Type B pancreatic cell (in vitro differentiated cells): ENCODE data around the gene LTO1. TPM values are rescaled to one million over a fixed set of nuclear protein-coding genes. Genes with fewer than 3 reads are reported as not detected.

Source experiments
- DNase-seq: peaks from one replicate; pipeline ENCODE4 v3.0.0; 2021; ENCODE audit warnings: mixed read lengths; ENCODE audit not compliant: unreplicated experiment; ENCODE audit errors: extremely low spot score
- H3K27ac Mint-ChIP-seq: 2 replicates; pipeline ENCODE4 v1.8.0; 2021; ENCODE audit warnings: mild to moderate bottlenecking, mixed read lengths
- H3K27me3 Mint-ChIP-seq: 2 replicates; pipeline ENCODE4 v1.8.0; 2021; ENCODE audit warnings: mixed read lengths
- H3K36me3 Mint-ChIP-seq: 2 replicates; pipeline ENCODE4 v1.8.0; 2021; ENCODE audit warnings: mixed read lengths
- H3K4me1 Mint-ChIP-seq: one replicate; pipeline ENCODE4 v1.8.0; 2021; ENCODE audit warnings: mixed read lengths; ENCODE audit not compliant: unreplicated experiment
- H3K4me3 Mint-ChIP-seq: 2 replicates; pipeline ENCODE4 v1.8.0; 2021; ENCODE audit warnings: mild to moderate bottlenecking, mixed read lengths
- H3K9me3 Mint-ChIP-seq: 2 replicates; pipeline ENCODE4 v1.8.0; 2021; ENCODE audit warnings: mixed read lengths
- CTCF ChIP-seq: fragments of 200-600 bp; sonication (generic); conservative IDR thresholded peaks from 2 replicates; pipeline ENCODE4 v1.5.0; 2021; ENCODE audit warnings: antibody characterized with exemption, mild to moderate bottlenecking
- total RNA-seq: library from RNA; stranded (reverse); gene quantifications from 2 replicates; pipeline ENCODE4 v1.2.1, GENCODE V29; 2021; ENCODE audit warnings: low replicate concordance

LTO1 gene
- total RNA-seq, 1 donor from 2014 or later = 24.6 TPM

GRCh38 chr11:69637198-69637940, 37.8 kb downstream of the LTO1 start:
- Mint-ChIP-seq H3K27ac (peak overlapping the region; percentile 98), H3K36me3 (peaks cover 4% of the 10 kb centered on the region), H3K4me3 (peak overlapping the region; percentile 89), H3K4me1 (peaks cover 13% of the 10 kb centered on the region), H3K27me3 (peaks cover 13% of the 10 kb centered on the region), H3K9me3 (no peaks in the 10 kb centered on the region)
- TF ChIP-seq CTCF = no peak
- DNase-seq = peak; percentile 72

GRCh38 chr11:69636512-69637197, 38.5 kb downstream of the LTO1 start:
- peak overlapping the region; percentile 84 for H3K4me3 Mint-ChIP-seq
- H3K27me3 Mint-ChIP-seq = peaks cover 13% of the 10 kb centered on the region
- H3K4me1 Mint-ChIP-seq = peaks cover 13% of the 10 kb centered on the region
- peaks cover 4% of the 10 kb centered on the region for H3K36me3 Mint-ChIP-seq
- DNase-seq = peak; percentile 90
- TF ChIP-seq CTCF = no peak
- peak overlapping the region; percentile 89 for H3K27ac Mint-ChIP-seq
- no peaks in the 10 kb centered on the region for H3K9me3 Mint-ChIP-seq

- Mint-ChIP-seq H3K36me3 (peaks cover 2% of the 10 kb centered on the region), H3K27ac (peak overlapping the region; percentile 89), H3K9me3 (no peaks in the 10 kb centered on the region), H3K27me3 (peaks cover 11% of the 10 kb centered on the region), H3K4me3 (peak overlapping the region; percentile 84), H3K4me1 (peaks cover 13% of the 10 kb centered on the region)
- DNase-seq = no peak
- no peak for TF ChIP-seq CTCF
Observed at GRCh38 chr11:69635804-69636511, 39.2 kb downstream of the LTO1 start.

- TF ChIP-seq CTCF = no peak
- Mint-ChIP-seq H3K4me3 (no peak overlapping the region), H3K27me3 (peaks cover 4% of the 10 kb centered on the region), H3K9me3 (no peaks in the 10 kb centered on the region), H3K27ac (no peak overlapping the region), H3K36me3 (no peaks in the 10 kb centered on the region), H3K4me1 (peaks cover 13% of the 10 kb centered on the region)
- DNase-seq = no peak
Observed at GRCh38 chr11:69635195-69635594, 40.0 kb downstream of the LTO1 start.

- Mint-ChIP-seq H3K4me1 (peaks cover 13% of the 10 kb centered on the region), H3K27ac (no peak overlapping the region), H3K36me3 (no peaks in the 10 kb centered on the region), H3K9me3 (no peaks in the 10 kb centered on the region), H3K4me3 (no peak overlapping the region), H3K27me3 (peaks cover 3% of the 10 kb centered on the region)
- DNase-seq = no peak
- TF ChIP-seq CTCF = no peak
Observed at GRCh38 chr11:69634590-69634989, 40.6 kb downstream of the LTO1 start.
